HTR-8/SVneo (cell line): ENCODE measurements around the gene IPO9.

Experiments
- DNase-seq: peaks from one replicate; pipeline ENCODE4 v3.0.0; 2011; ENCODE audit warnings: low spot score, mixed read lengths; ENCODE audit not compliant: insufficient read length
- FAIRE-seq: peaks from 2 replicates; lab custom pipeline; 2011; peaks lifted over from hg19 to GRCh38; lab: Jason Lieb, UNC

IPO9 gene

DNA sequence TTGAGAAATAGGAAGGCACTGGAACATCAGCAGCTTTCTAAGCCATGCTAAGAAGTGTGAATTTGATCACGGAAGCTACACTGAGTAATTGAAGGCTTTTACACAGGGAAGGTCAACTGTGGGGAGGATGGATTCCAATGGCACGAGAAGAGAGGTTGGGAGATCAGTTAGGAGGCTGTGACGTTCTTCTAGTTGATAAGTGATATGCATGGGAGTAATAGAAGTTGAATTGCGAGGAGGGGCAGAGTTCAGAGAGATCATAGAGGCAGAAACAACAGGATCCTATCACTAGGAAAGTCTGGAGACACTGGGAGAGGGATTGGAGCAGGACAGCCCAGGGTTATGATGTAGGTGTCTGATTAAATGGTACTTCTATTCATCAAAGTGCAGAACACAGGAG, 101.2 kb downstream of the IPO9 start:
- FAIRE-seq (no peak), DNase-seq (no peak)

DNA sequence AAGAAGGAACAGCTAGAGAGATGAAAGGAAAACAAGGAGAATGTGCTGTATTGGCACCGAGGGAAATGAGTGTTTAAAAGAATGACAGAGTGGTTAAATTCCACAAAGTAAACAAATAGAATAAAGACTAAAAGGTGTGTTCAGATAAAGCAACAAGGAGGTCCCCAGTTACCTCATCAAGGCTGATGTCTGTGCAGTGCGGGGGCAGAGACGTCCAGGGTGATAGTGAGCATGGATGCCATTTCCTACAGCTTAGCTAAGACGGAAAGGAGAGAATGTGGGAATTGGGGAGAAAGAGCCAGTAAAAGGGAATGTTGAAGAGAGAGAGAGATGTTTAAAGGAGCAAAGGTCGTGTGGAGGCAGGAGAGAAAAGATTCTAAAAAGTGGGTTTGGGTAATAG, 101.8 kb downstream of the IPO9 start:
- FAIRE-seq (no peak), DNase-seq (no peak)
